GM18909 (cell line): ENCODE measurements around the gene NOX4.
"Not testable (repeated sequence)": the region's sequence is repeated elsewhere in the genome, so short reads cannot be mapped to it uniquely, and the experiment has no call there.

Source experiments
- ATAC-seq: cut with Tn5 transposase; IDR thresholded peaks from one replicate; pipeline ENCODE4 v1.9.1; 2021; ENCODE audit warnings: mild to moderate bottlenecking; ENCODE audit not compliant: unreplicated experiment, poor library complexity

Gene NOX4

GRCh38 chr11:89327885-89328284 lies 163.3 kb downstream of the NOX4 start:
- no peak for ATAC-seq

GRCh38 chr11:89321401-89321800 lies 169.8 kb downstream of the NOX4 start:
- no peak for ATAC-seq

- not testable (repeated sequence) for ATAC-seq
These were observed 180.6 kb downstream of the NOX4 start for GRCh38 chr11:89310607-89311006.

- ATAC-seq = not testable (repeated sequence)
These were observed 181.7 kb downstream of the NOX4 start for GRCh38 chr11:89309321-89309985.

DNA sequence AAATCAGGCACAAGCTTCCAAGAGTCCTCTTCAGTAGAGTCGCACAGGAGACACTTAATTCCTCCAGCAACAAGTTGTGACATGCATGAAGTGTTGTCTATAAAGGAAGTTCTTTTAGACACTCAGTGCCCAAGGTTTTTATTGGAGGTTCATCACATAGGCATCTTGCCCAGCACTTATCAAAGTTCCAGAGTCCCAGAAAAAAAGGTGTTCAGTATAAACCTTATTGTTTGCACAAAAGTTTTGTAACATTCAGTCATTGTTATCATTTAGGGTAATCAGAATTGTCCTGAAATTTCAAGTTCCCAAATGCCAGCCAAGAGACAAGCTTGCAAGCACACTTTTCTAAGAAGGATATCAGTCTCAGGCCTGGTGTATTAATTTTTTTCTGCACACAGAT lies 182.9 kb downstream of the NOX4 start:
- ATAC-seq = not testable (repeated sequence)

DNA sequence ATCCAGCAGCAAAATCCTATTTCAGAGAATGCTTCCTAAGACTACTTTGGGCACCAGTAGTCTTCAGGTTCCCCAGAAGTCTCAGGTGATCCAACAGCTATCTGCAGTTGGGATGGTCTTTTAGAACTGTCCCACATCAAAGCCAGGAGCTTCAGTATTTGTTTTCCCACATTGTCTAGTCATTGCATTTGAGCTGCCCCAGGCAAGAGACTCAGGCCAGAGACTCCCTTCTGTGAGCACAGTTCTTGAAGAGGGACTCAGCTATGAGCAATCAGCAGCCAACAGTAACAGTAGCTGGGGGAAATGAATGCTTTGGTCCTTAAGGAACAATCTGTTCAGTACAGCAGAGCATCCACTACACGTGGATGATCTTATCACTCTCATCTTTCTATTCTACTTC lies 188.1 kb downstream of the NOX4 start:
- ATAC-seq = not testable (repeated sequence)

DNA sequence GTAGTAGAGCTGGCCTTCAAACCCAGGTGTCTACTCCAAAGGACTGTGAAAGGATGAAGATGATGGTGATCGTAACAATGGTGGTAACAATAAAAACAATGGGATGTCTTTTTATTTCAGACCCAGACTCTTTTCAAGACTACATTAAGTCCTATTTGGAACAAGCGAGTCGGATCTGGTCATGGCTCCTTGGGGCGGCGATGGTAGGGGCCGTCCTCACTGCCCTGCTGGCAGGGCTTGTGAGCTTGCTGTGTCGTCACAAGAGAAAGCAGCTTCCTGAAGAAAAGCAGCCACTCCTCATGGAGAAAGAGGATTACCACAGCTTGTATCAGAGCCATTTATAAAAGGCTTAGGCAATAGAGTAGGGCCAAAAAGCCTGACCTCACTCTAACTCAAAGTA lies 196.2 kb downstream of the NOX4 start:
- ATAC-seq = not testable (repeated sequence)

GRCh38 chr11:89293965-89294679 lies 197.1 kb downstream of the NOX4 start:
- ATAC-seq = no peak

GRCh38 chr11:89288004-89288403 lies 203.2 kb downstream of the NOX4 start:
- ATAC-seq = not testable (repeated sequence)

DNA sequence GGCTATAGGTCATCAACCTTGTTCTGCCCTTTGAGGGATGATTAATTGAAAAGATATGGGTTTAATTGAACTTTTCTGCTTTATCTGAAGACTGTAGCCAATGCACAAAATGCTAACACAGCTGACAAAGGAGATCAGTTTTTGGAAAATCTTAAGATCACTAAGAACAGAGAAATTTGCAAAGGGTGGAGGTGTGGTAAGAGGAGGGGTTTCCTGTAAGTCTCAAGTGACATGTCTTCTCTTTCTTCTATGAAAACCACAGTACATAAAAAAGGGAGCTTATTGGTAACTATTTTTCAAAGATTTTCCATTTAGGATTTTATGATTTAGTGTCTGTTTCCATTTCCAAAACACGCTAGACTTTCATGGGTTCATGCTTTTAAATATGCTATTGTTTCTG lies 204.6 kb downstream of the NOX4 start:
- ATAC-seq = not testable (repeated sequence)

DNA sequence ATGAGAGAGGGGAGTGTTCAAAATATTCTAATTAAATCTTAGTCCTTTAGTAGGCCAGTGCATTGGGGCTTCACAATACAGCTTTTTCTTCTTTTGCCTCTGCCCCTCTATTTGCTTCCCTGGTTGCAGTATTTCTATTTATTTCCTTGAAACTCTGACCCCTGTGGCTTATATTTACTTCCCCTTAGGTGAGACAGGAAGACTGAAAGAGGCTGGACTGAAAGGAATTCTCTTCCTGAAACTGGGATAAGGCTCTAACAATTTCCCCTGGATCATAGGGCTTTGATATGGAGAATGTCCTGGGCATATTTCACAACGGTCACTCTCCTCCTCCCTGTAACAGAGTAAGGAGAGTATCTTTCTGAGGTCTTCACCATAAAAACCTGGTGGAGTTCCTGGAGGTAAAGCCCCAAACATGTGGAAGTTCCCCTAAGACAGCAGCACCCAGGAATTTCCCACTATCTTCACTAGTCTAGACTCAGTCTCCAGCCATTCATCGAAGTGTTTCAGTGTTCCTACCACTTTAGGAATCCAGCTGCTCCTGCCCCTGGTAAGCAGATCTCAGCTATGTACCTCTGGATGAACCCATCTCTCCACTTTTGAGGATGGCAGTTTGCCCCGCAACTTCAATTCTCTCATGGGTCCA lies 210.0 kb downstream of the NOX4 start:
- not testable (repeated sequence) for ATAC-seq

- ATAC-seq = no peak
These were observed 212.0 kb downstream of the NOX4 start for GRCh38 chr11:89279176-89279575.

DNA sequence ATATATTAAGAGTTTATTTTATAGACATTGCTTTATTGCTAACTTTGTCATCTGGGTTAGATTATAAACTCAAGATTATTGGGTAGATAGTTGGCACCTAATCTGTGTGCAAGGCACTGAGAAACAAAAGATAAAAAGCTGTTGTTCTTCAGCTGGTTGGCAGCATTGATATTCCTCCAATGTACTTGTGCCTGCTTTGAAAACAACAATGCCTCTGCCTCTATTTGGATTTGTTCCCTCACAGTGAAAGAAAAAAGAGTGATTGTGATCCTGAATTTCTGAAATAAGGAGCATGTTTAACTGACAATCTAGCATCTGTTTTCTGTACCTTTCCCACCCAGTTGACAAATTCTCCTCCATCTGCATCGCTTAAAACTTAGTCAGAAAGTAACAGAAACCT lies 215.2 kb downstream of the NOX4 start:
- ATAC-seq = no peak
